K562 (cell line): Measurements from ENCODE around the gene ZNF268. TPM values are rescaled to one million over a fixed set of nuclear protein-coding genes. Genes with fewer than 3 reads are reported as not detected.

Experiments
- ATAC-seq: fragments of 200-7000 bp; cut with Tn5 transposase; 3 replicates; pipeline ENCODE4 v1.9.1; 2020; ENCODE audit warnings: moderate library complexity
- BruUV-seq: library from RNA; stranded (reverse); fragments of 400-500 nt; replicated peaks from 2 replicates; lab custom pipeline; 2021; lab: Mats Ljungman, UMichigan
- CTCF ChIA-PET: fragments of 300-600 bp; formaldehyde crosslinking; extraction: SDS; loops from one replicate; lab custom pipeline; 2021; ENCODE audit warnings: low intra/inter-chr PET ratio; lab: Yijun Ruan, JAX
- POLR2A ChIA-PET: fragments of 300-600, 350-650 bp; sonication (Branson Sonifier 250); formaldehyde crosslinking; extraction: SDS; loops from one replicate; lab custom pipeline; 2021; ENCODE audit warnings: antibody characterized with exemption, inconsistent platforms; lab: Yijun Ruan, JAX
- DNase-seq, 4 experiments: peaks; one replicate each; pipeline versions ENCODE4 v3.0.0 to v3.0.0-alpha.2; 2011 to 2018; ENCODE audit warnings: low spot score in 3 of 4, mixed read lengths in 3 of 4; ENCODE audit errors: extremely low read depth in 1 of 4
- FAIRE-seq: peaks from 2 replicates; lab custom pipeline; 2011; peaks lifted over from hg19 to GRCh38; lab: Jason Lieb, UNC
- H2AFZ ChIP-seq: 2 replicates; pipeline ENCODE4 v1.6.0; 2011; ENCODE audit warnings: low read depth, low read length, control low read depth, inconsistent platforms
- H3K27ac ChIP-seq: fragments of 200-600 bp; 3 replicates; pipeline ENCODE4 v1.8.0; 2011; ENCODE audit warnings: low read depth, mild to moderate bottlenecking, control low read depth, inconsistent platforms, low read length, moderate library complexity, mixed read lengths; ENCODE audit errors: extremely low read depth
- H3K27me3 ChIP-seq, 2 experiments: fragments of 300-600 bp in 1 of 2; 2 replicates in 1 of 2; 3 replicates in 1 of 2; pipeline versions ENCODE4 v1.6.0 to v1.8.0; 2011; ENCODE audit warnings: inconsistent platforms in 2 of 2, low read length in 2 of 2, mild to moderate bottlenecking in 1 of 2, mixed read lengths in 1 of 2, moderate library complexity in 1 of 2; ENCODE audit not compliant: control insufficient read depth in 2 of 2, insufficient read depth in 2 of 2
- H3K36me3 ChIP-seq: fragments of 300-600 bp; 3 replicates; pipeline ENCODE4 v1.8.0; 2011; ENCODE audit warnings: mild to moderate bottlenecking, low read length, inconsistent platforms; ENCODE audit not compliant: control insufficient read depth, insufficient read depth
- H3K4me1 ChIP-seq, 2 experiments: fragments of 200-600 bp in 1 of 2; replicated peaks in 1 of 2; 2 replicates in 1 of 2; 3 replicates in 1 of 2; pipeline versions ENCODE4 v1.5.1 to v1.8.0; 2011; ENCODE audit warnings: inconsistent platforms in 2 of 2, low read length in 2 of 2, mild to moderate bottlenecking in 1 of 2, mixed read lengths in 1 of 2, moderate library complexity in 1 of 2; ENCODE audit not compliant: control insufficient read depth in 2 of 2, insufficient read depth in 2 of 2
- H3K4me2 ChIP-seq: 2 replicates; pipeline ENCODE4 v1.6.1; 2011; ENCODE audit warnings: low read length, control low read depth, inconsistent platforms, mixed read lengths; ENCODE audit not compliant: insufficient read depth
- H3K4me3 ChIP-seq: fragments of 200-600 bp; sonication (generic), shearing (Covaris generic); 2 replicates; pipeline ENCODE4 v1.5.1; 2016; ENCODE audit warnings: control low read depth, inconsistent platforms
- H3K79me2 ChIP-seq: fragments of 200-600 bp; 3 replicates; pipeline ENCODE4 v1.8.0; 2011; ENCODE audit warnings: low read length, inconsistent platforms; ENCODE audit not compliant: control insufficient read depth, insufficient read depth
- H3K9ac ChIP-seq, 2 experiments: 2 replicates each; pipeline versions ENCODE4 v1.6.0 to v1.6.1; 2011; ENCODE audit warnings: low read depth in 2 of 2, low read length in 2 of 2, control low read depth in 1 of 2, inconsistent platforms in 1 of 2, mild to moderate bottlenecking in 1 of 2, mixed read lengths in 1 of 2; ENCODE audit not compliant: insufficient read depth in 1 of 2
- H3K9me1 ChIP-seq: one replicate; pipeline ENCODE4 v1.6.0; 2011; ENCODE audit warnings: inconsistent platforms, mild to moderate bottlenecking, low read length, moderate library complexity; ENCODE audit not compliant: control insufficient read depth, insufficient read depth
- H3K9me3 ChIP-seq: replicated peaks from 2 replicates; pipeline ENCODE4 v1.5.1; 2011; ENCODE audit warnings: low read depth, low read length, inconsistent platforms; ENCODE audit not compliant: control insufficient read depth, insufficient read depth
- H4K20me1 ChIP-seq: replicated peaks from 2 replicates; pipeline ENCODE4 v1.6.1; 2011; ENCODE audit warnings: low read length, inconsistent platforms, mixed read lengths; ENCODE audit not compliant: control insufficient read depth, insufficient read depth
- ASH1L ChIP-seq: fragments of 450-650 bp; IDR thresholded peaks from 2 replicates; pipeline ENCODE4 v1.6.1; 2018; ENCODE audit warnings: borderline replicate concordance, mild to moderate bottlenecking, low read depth; ENCODE audit not compliant: partially characterized antibody
- CBFA2T2 ChIP-seq: fragments of 450-650 bp; conservative IDR thresholded peaks from 2 replicates; pipeline ENCODE4 v1.6.1; 2017; ENCODE audit warnings: mild to moderate bottlenecking
- CBX3 ChIP-seq, 2 experiments: IDR thresholded peaks; 1 replicate in 1 of 2; 2 replicates in 1 of 2; pipeline ENCODE4 v1.6.1; 2012; ENCODE audit warnings: inconsistent platforms in 2 of 2, low read length in 2 of 2, borderline replicate concordance in 1 of 2, control low read depth in 1 of 2
- CBX8 ChIP-seq: fragments of 200-600 bp; sonication (generic); IDR thresholded peaks from 2 replicates; pipeline ENCODE4 v1.6.1; 2012; ENCODE audit warnings: borderline replicate concordance, mixed run types, low read depth, mild to moderate bottlenecking, moderate library complexity, mixed read lengths, low read length, control low read depth, inconsistent platforms; ENCODE audit not compliant: poor library complexity, severe bottlenecking; ENCODE audit errors: extremely low read depth
- CHD4 ChIP-seq: fragments of 200-600 bp; sonication (generic); IDR thresholded peaks from 3 replicates; pipeline ENCODE4 v1.6.1; 2012; ENCODE audit warnings: low read depth, mild to moderate bottlenecking, mixed read lengths, low read length, inconsistent platforms; ENCODE audit not compliant: insufficient read depth, insufficient replicate concordance, poor library complexity, severe bottlenecking
- CSDE1 ChIP-seq, 2 experiments: fragments of 450-650 bp; IDR thresholded peaks; 2 replicates each; pipeline ENCODE4 v1.6.1; 2016; ENCODE audit warnings: mild to moderate bottlenecking in 1 of 2
- CTCF ChIP-seq, 3 experiments: IDR thresholded peaks in 2 of 3; conservative IDR thresholded peaks in 1 of 3; 2 replicates each; pipeline ENCODE4 v1.5.1; 2011 to 2012; ENCODE audit warnings: low read length in 3 of 3, mild to moderate bottlenecking in 3 of 3, control low read depth in 2 of 3, improper control_type of control experiment in 1 of 3, inconsistent platforms in 1 of 3, low read depth in 1 of 3, mixed read lengths in 1 of 3, moderate library complexity in 1 of 3; ENCODE audit not compliant: insufficient read depth in 2 of 3
- DIDO1 ChIP-seq: fragments of 450-650 bp; IDR thresholded peaks from 2 replicates; pipeline ENCODE4 v1.6.1; 2016; ENCODE audit warnings: low read depth, missing biosample characterization, missing genetic modification characterization
- ELF2 ChIP-seq: fragments of 250-450 bp; sonication (Bioruptor Pico); IDR thresholded peaks from 2 replicates; pipeline ENCODE4 v1.5.0; 2021; ENCODE audit warnings: mild to moderate bottlenecking
- MAFG ChIP-seq: fragments of 450-650 bp; conservative IDR thresholded peaks from 2 replicates; pipeline ENCODE4 v1.6.1; 2016; ENCODE audit warnings: missing genetic modification characterization, missing compliant biosample characterization
- POU5F1 ChIP-seq: fragments of 150-350 bp; IDR thresholded peaks from 2 replicates; pipeline ENCODE4 v1.6.1; 2014; ENCODE audit warnings: borderline replicate concordance, low read length, low read depth, mild to moderate bottlenecking; ENCODE audit not compliant: partially characterized antibody
- RBM15 ChIP-seq: fragments of 200-400 bp; formaldehyde crosslinking; IDR thresholded peaks from 2 replicates; pipeline ENCODE4 v1.6.1; 2018; ENCODE audit warnings: mild to moderate bottlenecking, low read length, moderate library complexity; ENCODE audit not compliant: insufficient read depth
- RFX5 ChIP-seq: IDR thresholded peaks from 2 replicates; pipeline ENCODE4 v1.6.1; 2011; ENCODE audit warnings: low read depth, mild to moderate bottlenecking, improper control_type of control experiment, low read length
- SAFB2 ChIP-seq: fragments of 200-400 bp; formaldehyde crosslinking; IDR thresholded peaks from 2 replicates; pipeline ENCODE4 v1.6.1; 2018; ENCODE audit warnings: borderline replicate concordance, low read length, low read depth, moderate library complexity; ENCODE audit not compliant: severe bottlenecking
- SMC3 ChIP-seq: conservative IDR thresholded peaks from 2 replicates; pipeline ENCODE4 v1.6.1; 2011; ENCODE audit warnings: low read depth, low read length, improper control_type of control experiment; ENCODE audit not compliant: insufficient read depth
- TCFL5 ChIP-seq: fragments of 250-450 bp; sonication (Bioruptor Pico); conservative IDR thresholded peaks from 2 replicates; pipeline ENCODE4 v1.6.1; 2021; ENCODE audit warnings: mild to moderate bottlenecking, moderate library complexity, matching md5 sums
- TRIM28 ChIP-seq: fragments of 450-650 bp; IDR thresholded peaks from 2 replicates; pipeline ENCODE4 v1.6.1; 2017
- ZC3H11A ChIP-seq: IDR thresholded peaks from 2 replicates; pipeline ENCODE4 v1.6.1; 2012; ENCODE audit warnings: low read depth, low read length, improper control_type of control experiment
- ZNF280A ChIP-seq: fragments of 450-650 bp; IDR thresholded peaks from 2 replicates; pipeline ENCODE4 v1.6.1; 2018; ENCODE audit warnings: mild to moderate bottlenecking, low read depth; ENCODE audit not compliant: partially characterized antibody
- ZNF3 ChIP-seq: fragments of 250-450 bp; sonication (Bioruptor Pico); IDR thresholded peaks from 2 replicates; pipeline ENCODE4 v1.5.0; 2021; ENCODE audit warnings: mild to moderate bottlenecking, moderate library complexity
- ZNF75A ChIP-seq: fragments of 450-650 bp; formaldehyde crosslinking; IDR thresholded peaks from 2 replicates; pipeline ENCODE4 v1.4.0; 2020; ENCODE audit warnings: mild to moderate bottlenecking
- WGBS: fragments of 100-300 bp; shearing (Covaris generic); methylation state at CpG from one replicate; pipeline ENCODE4 v1.1.6; 2016; ENCODE audit warnings: low coverage, mixed read lengths; ENCODE audit not compliant: insufficient coverage; ENCODE audit errors: missing lambda C conversion rate; 5-methylcytosine and 5-hydroxymethylcytosine counted together
- in situ Hi-C: fragments of 300-500 bp; cut with MboI; formaldehyde crosslinking; loops from 4 replicates; pipeline ENCODE4 v1.15.0; 2018; ENCODE audit warnings: inconsistent platforms, mixed read lengths
- intact Hi-C: fragments of 100-400 bp; cut with micrococcal nuclease; formaldehyde crosslinking; loops from 2 replicates; pipeline ENCODE4 v1.14.2; 2022
- polyA plus RNA-seq, 8 experiments: library from polyadenylated mRNA; depleted of rRNA in 4 of 8; stranded (reverse) in 5 of 8; unstranded in 3 of 8; fragments of >200 nt; fragmentation: Nextera tagmentation in 2 of 8; fragmentation: Illumina TruSeq in 1 of 8; extraction: Ambion mirVana in 2 of 8; extraction: Trizol in 1 of 8; gene quantifications; 2 replicates each; pipeline versions ENCODE4 v1.2.1 to v1.2.3, GENCODE V29; 2011 to 2014; ENCODE audit warnings: inconsistent platforms in 1 of 8, missing spikeins in 1 of 8
- total RNA-seq, 7 experiments: library from RNA; depleted of rRNA in 6 of 7; stranded (reverse); fragments of >200 nt in 6 of 7; fragmentation: Illumina TruSeq in 2 of 7; extraction: Trizol in 2 of 7; gene quantifications; 2 replicates each; pipeline versions ENCODE4 v1.2.1 to v1.2.3, GENCODE V29; 2011 to 2021; ENCODE audit warnings: low replicate concordance in 1 of 7

Gene ZNF268
- total and polyA plus RNA-seq, 9 of the 15 experiments (the other 6 are each of a cell fraction or from before 2014, with no cell fraction given), result 4.8 to 12.0 (median 7.7) TPM

DNA sequence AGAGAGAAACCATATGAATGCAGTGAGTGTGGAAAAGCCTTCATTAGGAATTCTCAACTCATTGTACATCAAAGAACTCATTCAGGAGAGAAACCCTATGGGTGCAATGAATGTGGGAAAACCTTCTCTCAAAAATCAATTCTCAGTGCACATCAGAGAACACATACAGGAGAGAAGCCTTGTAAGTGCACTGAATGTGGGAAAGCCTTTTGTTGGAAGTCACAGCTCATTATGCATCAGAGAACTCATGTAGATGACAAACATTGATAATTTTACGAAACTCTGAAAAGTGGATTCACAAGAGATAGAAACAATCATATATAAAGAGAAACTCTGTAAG lies 22.9 kb downstream of the ZNF268 start:
- in situ Hi-C loops, result no loop called here
- Histone ChIP-seq H4K20me1 (no peaks in the 10 kb centered on the region), H3K4me2 (no peak overlapping the region), H3K9me1 (no peaks in the 10 kb centered on the region), H3K4me1 (no peaks in the 10 kb centered on the region), H3K27ac (no peak overlapping the region), H3K4me3 (no peak overlapping the region), H3K79me2 (no peaks in the 10 kb centered on the region), H2AFZ (no peak overlapping the region), H3K27me3 (no peaks in the 10 kb centered on the region), H3K9me3 (peaks cover 45% of the 10 kb centered on the region), H3K36me3 (peaks cover 23% of the 10 kb centered on the region), H3K9ac (no peak overlapping the region)
- WGBS, result 46% methylated on average over 1 of the region's 1 CpG
- no TSS peak for BruUV-seq
- no peak for FAIRE-seq
- ChIA-PET CTCF (no interaction called here), POLR2A (no interaction called here)
- TF ChIP-seq CBX8, result no peak
- no peak for TF ChIP-seq SMC3
- TF ChIP-seq TRIM28, result peak; percentile 57
- peak; percentile 5 for TF ChIP-seq ZNF280A
- TF ChIP-seq CTCF (IDR thresholded peaks at IDR 0.05 in 2 of 3, conservative IDR thresholded peaks at IDR 0.05 in 1 of 3; ENCODE audit: insufficient read depth in 2 of 3, low read depth in 1 of 3, low read length in 3 of 3), result no peak
- TF ChIP-seq RFX5, result no peak
- TF ChIP-seq SAFB2, result no peak
- TF ChIP-seq CHD4, result no peak
- no peak for TF ChIP-seq ELF2
- TF ChIP-seq RBM15, result no peak
- TF ChIP-seq POU5F1, result no peak
- no peak for TF ChIP-seq ZC3H11A
- TF ChIP-seq ZNF75A (CRISPR knock-in tag), result peak; percentile 98
- TF ChIP-seq ZNF3, result no peak
- no peak for TF ChIP-seq MAFG (tag)
- TF ChIP-seq CSDE1 (IDR thresholded peaks at IDR 0.05), result no peak
- TF ChIP-seq ASH1L, result no peak
- no peak for TF ChIP-seq DIDO1 (tag)
- TF ChIP-seq TCFL5 (CRISPR knock-in tag), result no peak
- TF ChIP-seq CBFA2T2, result no peak
- peak in 1 of 2 experiments; percentile 77; a peak in 1 of 3 replicates for TF ChIP-seq CBX3 (IDR thresholded peaks at IDR 0.05; ENCODE audit: borderline replicate concordance in 1 of 2, low read length in 2 of 2)
- intact Hi-C loops, result no loop called here
- ATAC-seq, result no peak
- DNase-seq, result no peak
